GM18909 (cell line): ENCODE results near the gene STRN3.
"Not testable (repeated sequence)": the region's sequence is repeated elsewhere in the genome, so short reads cannot be mapped to it uniquely, and the experiment has no call there.

Source experiments
- ATAC-seq: cut with Tn5 transposase; IDR thresholded peaks from one replicate; pipeline ENCODE4 v1.9.1; 2021; ENCODE audit warnings: mild to moderate bottlenecking; ENCODE audit not compliant: unreplicated experiment, poor library complexity

The STRN3 gene

GRCh38 chr14:31037709-31038221, 11.6 kb upstream of the STRN3 start:
- no peak for ATAC-seq

GRCh38 chr14:31036552-31036951, 10.4 kb upstream of the STRN3 start:
- no peak for ATAC-seq

GRCh38 chr14:31030469-31030868, 4.3 kb upstream of the STRN3 start:
- ATAC-seq = no peak

- no peak for ATAC-seq
Measured at GRCh38 chr14:31029016-31029970, 3.1 kb upstream of the STRN3 start.

GRCh38 chr14:31027847-31028246, 1.7 kb upstream of the STRN3 start:
- no peak for ATAC-seq

- peak; percentile 96 for ATAC-seq
Measured at GRCh38 chr14:31026450-31027235, 464 bp upstream of the STRN3 start.

GRCh38 chr14:31025367-31026076, 657 bp downstream of the STRN3 start, which contains the start of gene AP4S1:
Gene AP4S1 (plus strand): TSS chr14:31025649. CDS start chr14:31066197, 40,548 bp downstream.
- peak; percentile 23 for ATAC-seq

GRCh38 chr14:31024577-31025366, 1.4 kb downstream of the STRN3 start:
- no peak for ATAC-seq

- no peak for ATAC-seq
Measured at GRCh38 chr14:31024010-31024480, 2.1 kb downstream of the STRN3 start.

- ATAC-seq = no peak
Measured at GRCh38 chr14:31022386-31022785, 3.8 kb downstream of the STRN3 start.

GRCh38 chr14:31021576-31021949, 4.6 kb downstream of the STRN3 start:
- no peak for ATAC-seq

- ATAC-seq = no peak
Measured at GRCh38 chr14:31020834-31021575, 5.2 kb downstream of the STRN3 start.

- no peak for ATAC-seq
Measured at GRCh38 chr14:31018057-31018645, 8.0 kb downstream of the STRN3 start.

- ATAC-seq = no peak
Measured at GRCh38 chr14:31013841-31014240, 12.3 kb downstream of the STRN3 start.

- no peak for ATAC-seq
Measured at GRCh38 chr14:31010935-31011334, 15.2 kb downstream of the STRN3 start.

- ATAC-seq = no peak
Measured at GRCh38 chr14:31009836-31010574, 16.2 kb downstream of the STRN3 start.

GRCh38 chr14:31006703-31007102, 19.5 kb downstream of the STRN3 start:
- ATAC-seq = no peak

- not testable (repeated sequence) for ATAC-seq
Measured at GRCh38 chr14:31004007-31004406, 22.2 kb downstream of the STRN3 start.
